Neural crest cell (in vitro differentiated cells): ENCODE measurements around the gene MNT. TPM values are rescaled to one million over a fixed set of nuclear protein-coding genes. Genes with fewer than 3 reads are reported as not detected.

Experiments used
- DNase-seq: peaks from one replicate; pipeline ENCODE4 v3.0.0; 2021; ENCODE audit warnings: low read depth, mixed read lengths, low spot score
- H3K27ac Mint-ChIP-seq: one replicate; pipeline ENCODE4 v1.8.0; 2021; ENCODE audit warnings: mild to moderate bottlenecking, mixed read lengths; ENCODE audit not compliant: unreplicated experiment
- H3K27me3 Mint-ChIP-seq: 2 replicates; pipeline ENCODE4 v1.8.0; 2021; ENCODE audit warnings: low read depth, mild to moderate bottlenecking, mixed read lengths
- H3K36me3 Mint-ChIP-seq: 2 replicates; pipeline ENCODE4 v1.8.0; 2021; ENCODE audit warnings: low read depth, mild to moderate bottlenecking, mixed read lengths
- H3K4me1 Mint-ChIP-seq: 2 replicates; pipeline ENCODE4 v1.8.0; 2021; ENCODE audit warnings: mixed read lengths
- H3K4me3 Mint-ChIP-seq: one replicate; pipeline ENCODE4 v1.8.0; 2021; ENCODE audit warnings: mild to moderate bottlenecking, mixed read lengths
- H3K9me3 Mint-ChIP-seq: 2 replicates; pipeline ENCODE4 v1.8.0; 2021; ENCODE audit warnings: mixed read lengths
- total RNA-seq: library from RNA; stranded (reverse); gene quantifications from 2 replicates; pipeline ENCODE4 v1.2.1, GENCODE V29; 2021
- TF ChIP-seq, protein P1 (sequence below): fragments of 200-600 bp; sonication (generic); conservative IDR thresholded peaks from 2 replicates; pipeline ENCODE4 v1.5.0; 2021; ENCODE audit warnings: antibody characterized with exemption, mild to moderate bottlenecking

MNT gene
- total RNA-seq, 1 donor from 2014 or later = 26.9 TPM

DNA sequence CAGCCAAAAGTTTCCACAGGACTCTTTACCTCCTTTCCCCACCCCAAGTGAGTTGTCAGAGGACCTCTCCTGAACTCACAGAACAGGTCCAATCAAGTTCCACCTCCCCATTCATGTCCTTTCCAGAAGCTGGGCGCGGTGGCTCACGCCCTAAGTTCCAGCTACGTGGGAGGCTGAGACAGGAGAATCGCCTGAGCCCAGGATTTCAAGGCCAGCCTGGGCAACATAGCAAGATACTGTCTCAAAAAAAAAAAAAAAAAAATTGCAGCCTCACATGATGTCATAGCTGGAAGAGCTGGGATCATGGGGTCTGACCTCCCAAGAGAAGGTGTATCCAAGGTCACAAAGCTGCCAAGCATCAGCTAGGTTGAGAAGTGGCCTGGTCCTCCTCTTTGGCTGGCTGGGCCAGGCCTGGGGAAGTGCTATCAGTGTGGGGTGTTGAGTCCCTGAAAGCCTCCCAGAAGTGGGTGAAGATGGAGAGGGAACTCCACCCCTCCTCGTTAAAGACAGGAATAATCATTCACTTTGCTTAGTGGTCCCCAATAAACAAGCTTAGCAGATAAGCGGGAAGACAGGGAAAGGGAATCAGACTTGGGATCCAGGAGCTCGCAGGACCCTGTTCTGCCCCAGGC lies 5.5 kb upstream of the MNT start:
- H3K9me3 Mint-ChIP-seq = no peaks in the 10 kb centered on the region
- no peak for DNase-seq
- H3K4me1 Mint-ChIP-seq = peaks cover 45% of the 10 kb centered on the region
- peaks cover 7% of the 10 kb centered on the region for H3K36me3 Mint-ChIP-seq
- peak overlapping the region; percentile 64 for H3K27ac Mint-ChIP-seq
- peaks cover 3% of the 10 kb centered on the region for H3K27me3 Mint-ChIP-seq
- H3K4me3 Mint-ChIP-seq = peak overlapping the region; percentile 45
- TF ChIP-seq, protein P1, sequence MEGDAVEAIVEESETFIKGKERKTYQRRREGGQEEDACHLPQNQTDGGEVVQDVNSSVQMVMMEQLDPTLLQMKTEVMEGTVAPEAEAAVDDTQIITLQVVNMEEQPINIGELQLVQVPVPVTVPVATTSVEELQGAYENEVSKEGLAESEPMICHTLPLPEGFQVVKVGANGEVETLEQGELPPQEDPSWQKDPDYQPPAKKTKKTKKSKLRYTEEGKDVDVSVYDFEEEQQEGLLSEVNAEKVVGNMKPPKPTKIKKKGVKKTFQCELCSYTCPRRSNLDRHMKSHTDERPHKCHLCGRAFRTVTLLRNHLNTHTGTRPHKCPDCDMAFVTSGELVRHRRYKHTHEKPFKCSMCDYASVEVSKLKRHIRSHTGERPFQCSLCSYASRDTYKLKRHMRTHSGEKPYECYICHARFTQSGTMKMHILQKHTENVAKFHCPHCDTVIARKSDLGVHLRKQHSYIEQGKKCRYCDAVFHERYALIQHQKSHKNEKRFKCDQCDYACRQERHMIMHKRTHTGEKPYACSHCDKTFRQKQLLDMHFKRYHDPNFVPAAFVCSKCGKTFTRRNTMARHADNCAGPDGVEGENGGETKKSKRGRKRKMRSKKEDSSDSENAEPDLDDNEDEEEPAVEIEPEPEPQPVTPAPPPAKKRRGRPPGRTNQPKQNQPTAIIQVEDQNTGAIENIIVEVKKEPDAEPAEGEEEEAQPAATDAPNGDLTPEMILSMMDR = no peak

DNA sequence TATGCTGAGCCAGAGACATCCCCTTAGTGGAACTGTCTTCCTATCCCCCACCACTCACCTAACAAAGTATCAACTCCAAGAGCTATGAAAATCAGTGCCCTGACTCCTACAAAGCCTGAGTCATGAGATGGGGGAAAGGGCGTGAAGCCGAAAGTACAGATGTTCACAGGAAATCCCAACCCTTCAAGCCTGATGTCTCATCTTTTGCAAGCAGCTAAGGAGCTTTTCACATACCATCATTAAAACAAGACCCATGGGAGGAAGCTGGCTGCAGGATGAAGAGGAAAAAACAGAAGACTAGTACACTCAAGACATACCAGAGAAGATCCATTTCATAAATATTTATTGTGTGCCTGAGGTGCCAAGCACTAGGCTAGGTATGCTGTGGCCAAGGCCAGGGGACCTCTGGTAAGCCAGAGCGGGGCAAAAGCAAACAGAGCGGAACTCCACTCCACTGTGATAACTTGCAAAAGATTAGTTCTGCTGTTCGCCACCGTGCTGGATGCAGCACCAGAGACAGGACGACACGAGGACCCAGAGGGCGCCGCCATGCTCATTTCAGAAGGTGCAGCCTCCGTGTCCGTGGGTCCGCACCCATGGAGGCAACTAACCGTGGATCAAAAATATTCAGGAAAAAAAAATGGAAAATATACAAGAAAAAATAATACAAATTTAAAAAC lies 4.5 kb upstream of the MNT start:
- H3K27me3 Mint-ChIP-seq = peaks cover 6% of the 10 kb centered on the region
- DNase-seq = no peak
- TF ChIP-seq, protein P1 = no peak
- H3K4me3 Mint-ChIP-seq = peak overlapping the region; percentile 32
- H3K9me3 Mint-ChIP-seq = no peaks in the 10 kb centered on the region
- H3K27ac Mint-ChIP-seq = peak overlapping the region; percentile 4
- peaks cover 2% of the 10 kb centered on the region for H3K36me3 Mint-ChIP-seq
- peaks cover 47% of the 10 kb centered on the region for H3K4me1 Mint-ChIP-seq

DNA sequence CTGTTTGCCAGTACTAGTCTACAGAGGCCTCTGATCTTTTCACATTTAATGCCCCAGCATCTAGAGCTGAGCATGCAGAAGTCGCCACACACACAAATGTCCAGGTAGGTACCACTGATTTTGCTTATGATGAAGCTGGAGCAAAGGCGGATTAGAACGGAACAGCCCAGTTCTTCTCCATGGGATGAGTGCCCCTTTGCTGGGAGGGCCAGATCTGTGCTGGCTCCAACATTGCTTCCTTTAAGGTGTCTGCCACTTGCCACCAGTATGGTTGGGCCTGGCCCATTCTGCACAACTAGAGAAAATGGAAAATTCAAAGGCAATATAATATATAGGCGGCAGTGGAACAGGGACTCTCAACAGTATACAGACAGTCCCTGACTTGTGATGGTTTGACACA lies 2.2 kb upstream of the MNT start:
- Mint-ChIP-seq H3K9me3 (no peaks in the 10 kb centered on the region), H3K36me3 (peaks cover 2% of the 10 kb centered on the region), H3K4me1 (peaks cover 61% of the 10 kb centered on the region), H3K27ac (no peak overlapping the region), H3K4me3 (peak overlapping the region; percentile 86), H3K27me3 (peaks cover 6% of the 10 kb centered on the region)
- TF ChIP-seq, protein P1 = no peak
- DNase-seq = no peak

DNA sequence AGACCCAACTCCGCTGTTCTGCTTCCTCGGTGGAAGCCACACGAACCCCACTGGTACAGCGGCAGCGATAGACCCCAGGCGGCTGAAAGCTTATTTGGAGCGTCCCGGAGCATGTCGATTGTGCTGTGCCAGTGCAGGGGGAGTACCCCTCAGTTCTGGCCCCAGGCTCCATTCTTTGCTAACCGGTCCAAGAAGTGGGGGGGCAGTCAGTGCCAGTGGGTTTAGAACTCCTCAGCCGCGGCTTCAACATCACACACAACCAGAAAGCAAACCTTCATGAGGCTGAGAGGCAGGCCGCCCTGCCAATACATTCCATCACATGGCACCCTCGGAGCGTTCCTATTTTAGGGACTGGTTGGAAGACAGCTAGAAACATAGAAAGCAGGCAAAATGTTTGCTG lies 1.7 kb upstream of the MNT start:
- Mint-ChIP-seq H3K27me3 (peaks cover 6% of the 10 kb centered on the region), H3K4me3 (peak overlapping the region; percentile 86), H3K9me3 (no peaks in the 10 kb centered on the region), H3K27ac (no peak overlapping the region), H3K36me3 (peaks cover 2% of the 10 kb centered on the region), H3K4me1 (peaks cover 65% of the 10 kb centered on the region)
- no peak for DNase-seq
- TF ChIP-seq, protein P1 = no peak

DNA sequence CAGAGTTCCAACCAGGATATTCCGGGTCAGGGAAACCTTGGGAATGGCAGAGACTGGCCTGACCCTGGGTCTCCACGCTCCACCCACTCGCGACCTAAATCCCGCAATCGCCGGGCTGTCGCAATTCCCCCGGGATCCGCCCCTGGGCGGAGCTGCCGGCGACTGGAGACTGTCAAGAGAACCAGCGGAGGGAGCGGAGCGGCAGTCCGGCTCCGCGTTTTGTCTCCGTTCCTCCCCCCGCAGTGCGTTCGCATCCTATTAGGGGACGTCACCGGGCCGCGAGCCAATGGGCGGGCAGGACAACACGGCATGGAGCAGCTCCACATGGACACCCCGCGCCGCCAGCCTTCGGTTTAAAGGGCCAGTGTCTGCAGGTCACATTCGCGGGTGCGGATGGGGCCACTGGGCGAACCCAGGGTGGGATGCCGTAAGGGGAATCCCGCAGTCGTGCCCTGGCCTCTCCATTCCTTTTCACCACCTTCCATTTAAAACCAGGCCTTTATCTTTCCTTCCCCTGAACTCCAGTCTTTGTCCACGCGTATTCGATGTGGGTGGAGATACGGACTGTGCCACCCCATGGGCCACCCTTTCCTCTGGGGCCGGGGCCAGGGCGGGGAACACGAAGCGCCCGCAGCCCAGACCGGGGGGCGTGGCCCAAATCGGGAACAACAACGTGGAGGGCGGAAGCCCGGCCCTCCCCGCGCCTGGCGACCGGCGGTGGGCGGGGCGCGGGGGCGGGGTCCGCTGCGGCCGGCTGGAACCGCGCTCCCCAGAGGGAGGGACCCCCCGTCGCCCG lies 764 bp upstream of the MNT start:
- peak overlapping the region; percentile 99 for H3K27ac Mint-ChIP-seq
- TF ChIP-seq, protein P1 = no peak
- H3K9me3 Mint-ChIP-seq = no peaks in the 10 kb centered on the region
- peak overlapping the region; percentile 99 for H3K4me3 Mint-ChIP-seq
- peaks cover 6% of the 10 kb centered on the region for H3K27me3 Mint-ChIP-seq
- peak; percentile 97 for DNase-seq
- H3K4me1 Mint-ChIP-seq = peaks cover 63% of the 10 kb centered on the region
- H3K36me3 Mint-ChIP-seq = no peaks in the 10 kb centered on the region
